CD4-positive, alpha-beta T cell (primary cell): ENCODE results near the gene MTHFD1L. TPM values are rescaled to one million over a fixed set of nuclear protein-coding genes. Genes with fewer than 3 reads are reported as not detected.

Experiments
- ATAC-seq: fragments of 200-7000 bp; cut with Tn5 transposase; one replicate; pipeline ENCODE4 v1.10.0; 2022; ENCODE audit warnings: mild to moderate bottlenecking; ENCODE audit not compliant: poor library complexity
- CTCF ChIA-PET: fragments of 350-600 bp; sonication (Branson Sonifier 250); formaldehyde crosslinking; loops from one replicate; lab custom pipeline; 2021; ENCODE audit warnings: antibody characterized with exemption, inconsistent platforms; lab: Charles Lee
- POLR2A ChIA-PET: fragments of 350-600 bp; sonication (Branson Sonifier 250); formaldehyde crosslinking; loops from one replicate; lab custom pipeline; 2021; ENCODE audit warnings: antibody characterized with exemption, inconsistent platforms; lab: Charles Lee
- DNase-seq, 14 experiments: peaks; one replicate each; pipeline ENCODE4 v3.0.0-alpha.2; 2013 to 2020; ENCODE audit warnings: mixed read lengths in 2 of 14
- H3K27ac ChIP-seq, 2 donors: one replicate each; pipeline versions ENCODE4 v1.5.1 to v1.7.0; 2013; ENCODE audit warnings: low read length in 2 of 2, low read depth in 1 of 2, mild to moderate bottlenecking in 1 of 2
- H3K27me3 ChIP-seq, 2 experiments: 1 replicate in 1 of 2; 2 replicates in 1 of 2; pipeline versions ENCODE4 v1.6.1 to v1.7.0; 2013; ENCODE audit warnings: low read length in 2 of 2, control low read depth in 1 of 2, mild to moderate bottlenecking in 1 of 2, moderate library complexity in 1 of 2; ENCODE audit not compliant: insufficient read depth in 2 of 2, control insufficient read depth in 1 of 2
- H3K36me3 ChIP-seq: one replicate; pipeline ENCODE4 v1.6.1; 2013; ENCODE audit warnings: low read length, control low read depth; ENCODE audit not compliant: insufficient read depth
- H3K4me1 ChIP-seq: one replicate; pipeline ENCODE4 v1.6.1; 2013; ENCODE audit warnings: low read length, control low read depth; ENCODE audit not compliant: insufficient read depth
- H3K4me3 ChIP-seq: one replicate; pipeline ENCODE4 v1.5.1; 2013; ENCODE audit warnings: mild to moderate bottlenecking, low read length, moderate library complexity
- H3K9me3 ChIP-seq, 2 experiments: 1 replicate in 1 of 2; 2 replicates in 1 of 2; pipeline versions ENCODE4 v1.6.1 to v1.7.0; 2013; ENCODE audit warnings: low read length in 2 of 2, mild to moderate bottlenecking in 2 of 2, control low read depth in 1 of 2, moderate library complexity in 1 of 2; ENCODE audit not compliant: control insufficient read depth in 1 of 2, insufficient read depth in 1 of 2
- H3K27ac Mint-ChIP-seq: one replicate; pipeline ENCODE4 v1.8.0; 2020; ENCODE audit warnings: mixed read lengths
- H3K27me3 Mint-ChIP-seq: one replicate; pipeline ENCODE4 v1.8.0; 2021; ENCODE audit warnings: mixed read lengths
- H3K36me3 Mint-ChIP-seq: one replicate; pipeline ENCODE4 v1.8.0; 2021; ENCODE audit warnings: low read depth, mixed read lengths
- H3K4me1 Mint-ChIP-seq: one replicate; pipeline ENCODE4 v1.8.0; 2021; ENCODE audit warnings: low read depth, mixed read lengths
- H3K4me3 Mint-ChIP-seq: one replicate; pipeline ENCODE4 v1.8.0; 2020; ENCODE audit warnings: mild to moderate bottlenecking, mixed read lengths
- H3K9me3 Mint-ChIP-seq: one replicate; pipeline ENCODE4 v1.8.0; 2020; ENCODE audit warnings: mixed read lengths
- CTCF ChIP-seq: fragments of 200-600 bp; IDR thresholded peaks from one replicate; pipeline ENCODE4 v1.8.0; 2022; ENCODE audit warnings: antibody characterized with exemption, mild to moderate bottlenecking
- intact Hi-C, 2 experiments: fragments of 100-400 bp; cut with DNase I in 1 of 2; cut with micrococcal nuclease in 1 of 2; formaldehyde crosslinking; loops; one replicate each; pipeline versions ENCODE4 v1.15.1 to v1.9.0; 2023 to 2025; cut with DNase I, micrococcal nuclease
- total RNA-seq, 174 experiments: library from RNA in 2 of 174; stranded (reverse) in 2 of 174; gene quantifications; one replicate each; pipeline ENCODE4 v1.2.3 and lab custom pipeline; 2021 to 2026

The MTHFD1L gene
- total RNA-seq, 2 experiments from 2014 or later, result 8.8 to 9.7 TPM

- no peak for TF ChIP-seq CTCF
- H3K27me3 Mint-ChIP-seq, result no peaks in the 10 kb centered on the region
- no peak overlapping the region for H3K27ac Mint-ChIP-seq
- H3K27ac ChIP-seq, result no peak overlapping the region
- ChIA-PET CTCF (no interaction called here), POLR2A (no interaction called here)
- no peaks in the 10 kb centered on the region for H3K4me1 ChIP-seq
- H3K9me3 Mint-ChIP-seq, result peaks cover 5% of the 10 kb centered on the region
- H3K4me3 Mint-ChIP-seq, result no peak overlapping the region
- no peaks in the 10 kb centered on the region for H3K4me1 Mint-ChIP-seq
- no peak for ATAC-seq
- H3K27me3 ChIP-seq, result no peaks in the 10 kb centered on the region
- H3K36me3 ChIP-seq, result peaks cover 3% of the 10 kb centered on the region
- no peak overlapping the region for H3K4me3 ChIP-seq
- intact Hi-C loops, result no loop called here
- DNase-seq, result no peak
- H3K36me3 Mint-ChIP-seq, result peaks cover 13% of the 10 kb centered on the region
- no peaks in the 10 kb centered on the region for H3K9me3 ChIP-seq
Measured at GRCh38 chr6:151052021-151052646, 186.6 kb downstream of the MTHFD1L start.

- Histone ChIP-seq H3K4me1 (no peaks in the 10 kb centered on the region), H3K4me3 (no peak overlapping the region), H3K27ac (no peak overlapping the region), H3K9me3 (no peaks in the 10 kb centered on the region), H3K27me3 (no peaks in the 10 kb centered on the region), H3K36me3 (peaks cover 3% of the 10 kb centered on the region)
- POLR2A ChIA-PET, result no interaction called here
- no peak for DNase-seq
- no peak overlapping the region for H3K27ac Mint-ChIP-seq
- no peak for TF ChIP-seq CTCF
- ATAC-seq, result no peak
- H3K4me3 Mint-ChIP-seq, result no peak overlapping the region
- no peaks in the 10 kb centered on the region for H3K27me3 Mint-ChIP-seq
- intact Hi-C loops, result no loop called here
- H3K36me3 Mint-ChIP-seq, result no peaks in the 10 kb centered on the region
- H3K4me1 Mint-ChIP-seq, result no peaks in the 10 kb centered on the region
- no peaks in the 10 kb centered on the region for H3K9me3 Mint-ChIP-seq
- CTCF ChIA-PET, result interaction anchor here (0.5 kb wide), 1 partner anchor 11 kb away, joined by 3 read pairs; no protein-coding TSS in a partner anchor
Measured at GRCh38 chr6:151054306-151054705, 188.8 kb downstream of the MTHFD1L start.

GRCh38 chr6:151056230-151056907 is 190.9 kb downstream of the MTHFD1L start:
- POLR2A ChIA-PET, result no interaction called here
- DNase-seq (no peak), ATAC-seq (no peak)
- Mint-ChIP-seq H3K4me3 (no peak overlapping the region), H3K27ac (no peak overlapping the region), H3K4me1 (no peaks in the 10 kb centered on the region), H3K9me3 (no peaks in the 10 kb centered on the region), H3K27me3 (no peaks in the 10 kb centered on the region), H3K36me3 (no peaks in the 10 kb centered on the region)
- H3K27me3 ChIP-seq, result no peaks in the 10 kb centered on the region
- CTCF ChIA-PET, result no interaction called here
- no peak overlapping the region for H3K27ac ChIP-seq
- intact Hi-C loops, result no loop called here
- H3K9me3 ChIP-seq, result no peaks in the 10 kb centered on the region
- no peak overlapping the region for H3K4me3 ChIP-seq
- no peaks in the 10 kb centered on the region for H3K36me3 ChIP-seq
- no peaks in the 10 kb centered on the region for H3K4me1 ChIP-seq
- TF ChIP-seq CTCF, result no peak
